Measurements from ENCODE around the gene CFL2.
"Not testable (repeated sequence)": the region's sequence is repeated elsewhere in the genome, so short reads cannot be mapped to it uniquely, and the experiment has no call there.

Gene CFL2

DNA sequence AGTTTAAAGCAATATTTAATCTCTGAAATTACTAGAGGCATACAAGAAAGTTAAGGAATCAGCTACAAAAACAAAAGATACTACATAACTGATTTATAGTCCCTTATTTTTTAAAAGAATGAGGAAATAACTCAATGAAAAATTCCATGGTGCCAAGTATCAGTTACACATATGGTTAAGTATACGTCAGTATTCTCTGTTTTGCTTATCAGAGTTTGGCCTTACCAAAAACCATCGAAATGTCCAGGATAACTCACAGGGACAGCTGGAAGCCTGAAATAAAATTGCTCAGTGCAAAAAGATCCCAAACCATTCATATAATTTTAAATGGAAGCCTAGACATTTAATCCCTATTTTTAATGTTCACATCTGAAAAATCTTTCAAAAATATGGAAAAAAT, 3.6 kb downstream of the CFL2 start:
- DNase-seq (ENCODE audit: low spot score), result no peak
- TF ChIP-seq, protein P1, sequence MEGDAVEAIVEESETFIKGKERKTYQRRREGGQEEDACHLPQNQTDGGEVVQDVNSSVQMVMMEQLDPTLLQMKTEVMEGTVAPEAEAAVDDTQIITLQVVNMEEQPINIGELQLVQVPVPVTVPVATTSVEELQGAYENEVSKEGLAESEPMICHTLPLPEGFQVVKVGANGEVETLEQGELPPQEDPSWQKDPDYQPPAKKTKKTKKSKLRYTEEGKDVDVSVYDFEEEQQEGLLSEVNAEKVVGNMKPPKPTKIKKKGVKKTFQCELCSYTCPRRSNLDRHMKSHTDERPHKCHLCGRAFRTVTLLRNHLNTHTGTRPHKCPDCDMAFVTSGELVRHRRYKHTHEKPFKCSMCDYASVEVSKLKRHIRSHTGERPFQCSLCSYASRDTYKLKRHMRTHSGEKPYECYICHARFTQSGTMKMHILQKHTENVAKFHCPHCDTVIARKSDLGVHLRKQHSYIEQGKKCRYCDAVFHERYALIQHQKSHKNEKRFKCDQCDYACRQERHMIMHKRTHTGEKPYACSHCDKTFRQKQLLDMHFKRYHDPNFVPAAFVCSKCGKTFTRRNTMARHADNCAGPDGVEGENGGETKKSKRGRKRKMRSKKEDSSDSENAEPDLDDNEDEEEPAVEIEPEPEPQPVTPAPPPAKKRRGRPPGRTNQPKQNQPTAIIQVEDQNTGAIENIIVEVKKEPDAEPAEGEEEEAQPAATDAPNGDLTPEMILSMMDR (IDR thresholded peaks at IDR 0.05; ENCODE audit: extremely low read depth, missing control alignments), result no peak

DNA sequence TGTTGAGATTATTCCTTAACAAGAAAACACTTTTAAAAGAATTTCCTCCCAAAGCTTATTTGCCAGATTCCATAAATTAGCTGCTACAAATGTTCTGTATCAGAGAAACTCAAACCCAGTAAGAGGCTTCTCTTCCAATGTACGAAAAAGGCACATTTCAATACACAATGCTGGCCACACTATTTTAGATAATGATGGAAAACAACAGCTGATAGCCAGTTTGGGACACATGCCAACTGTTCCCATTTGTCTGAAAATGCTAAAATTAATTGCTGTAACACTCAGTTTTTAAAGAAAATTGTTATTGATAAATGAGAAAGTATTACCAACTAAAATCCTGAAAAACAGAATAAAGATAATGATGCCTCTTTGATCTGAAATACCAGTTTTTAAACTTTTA, 4.4 kb downstream of the CFL2 start:
- no peak for DNase-seq (ENCODE audit: low spot score)
- TF ChIP-seq, protein P1 (IDR thresholded peaks at IDR 0.05; ENCODE audit: extremely low read depth, missing control alignments), result no peak

DNA sequence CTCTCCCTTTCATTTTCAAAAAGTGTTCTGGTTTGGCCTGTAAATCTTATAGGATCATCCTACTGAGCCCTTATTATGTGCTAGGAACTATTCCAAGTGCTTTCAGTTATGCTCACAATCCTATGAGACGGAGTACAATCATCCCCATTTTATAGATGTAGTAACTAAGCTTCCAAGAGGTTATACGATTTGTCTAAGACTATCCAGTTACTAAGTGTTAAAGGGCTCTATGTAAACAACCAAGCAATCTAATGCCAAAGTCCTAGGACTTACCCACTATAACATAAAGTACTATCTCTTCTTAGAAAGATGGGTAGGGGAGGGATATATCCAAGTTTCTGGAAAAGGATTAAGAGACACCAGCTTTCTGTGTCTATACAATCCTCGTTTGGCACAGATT, 6.7 kb downstream of the CFL2 start:
- no peak for DNase-seq (ENCODE audit: low spot score)
- TF ChIP-seq, protein P1 (IDR thresholded peaks at IDR 0.05; ENCODE audit: extremely low read depth, missing control alignments), result no peak

DNA sequence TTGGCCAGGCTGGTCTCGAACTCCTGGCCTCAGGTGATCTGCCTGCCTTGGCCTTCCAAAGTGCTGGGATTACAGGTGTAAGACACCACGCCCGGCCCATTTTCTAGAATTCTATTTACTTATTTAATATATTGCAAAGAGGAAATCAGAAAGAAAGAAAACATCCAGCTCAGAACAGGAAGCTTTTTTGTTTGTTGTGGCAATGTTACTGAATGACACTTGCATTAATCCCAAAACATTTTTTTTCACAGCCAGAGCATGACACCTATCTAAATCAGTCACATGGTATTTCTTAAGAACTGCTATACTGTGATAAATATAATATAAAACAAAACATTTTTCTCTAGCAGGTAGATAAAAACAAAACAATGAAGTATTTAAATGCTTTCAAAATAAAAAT, 12.6 kb downstream of the CFL2 start:
- TF ChIP-seq, protein P1 (IDR thresholded peaks at IDR 0.05; ENCODE audit: extremely low read depth, missing control alignments), result no peak
- DNase-seq (ENCODE audit: low spot score), result no peak

DNA sequence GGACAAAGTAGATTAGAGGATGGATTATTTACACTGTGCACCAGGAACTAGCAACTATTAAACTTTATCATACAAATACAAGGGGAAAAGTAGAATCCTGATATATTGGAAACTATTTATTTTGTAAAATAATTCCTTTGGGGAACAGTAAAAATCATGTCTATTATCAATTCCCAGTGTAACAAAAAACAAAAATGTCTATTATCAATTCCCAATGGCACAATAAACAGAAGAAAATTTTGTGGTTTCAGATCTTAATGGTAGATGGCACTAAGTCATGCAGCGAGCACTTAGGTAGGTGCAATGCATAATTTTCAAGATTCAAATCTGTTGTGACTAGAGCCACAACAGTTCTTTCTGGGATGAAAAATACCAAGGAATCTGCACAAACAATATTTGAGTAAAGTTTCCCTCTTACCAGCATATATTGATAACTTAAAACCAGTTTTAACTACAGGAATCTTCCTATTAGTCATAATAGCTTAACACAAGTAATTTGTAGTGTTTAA, 13.7 kb downstream of the CFL2 start:
- TF ChIP-seq, protein P1 (IDR thresholded peaks at IDR 0.05; ENCODE audit: extremely low read depth, missing control alignments), result no peak
- no peak for DNase-seq (ENCODE audit: low spot score)

DNA sequence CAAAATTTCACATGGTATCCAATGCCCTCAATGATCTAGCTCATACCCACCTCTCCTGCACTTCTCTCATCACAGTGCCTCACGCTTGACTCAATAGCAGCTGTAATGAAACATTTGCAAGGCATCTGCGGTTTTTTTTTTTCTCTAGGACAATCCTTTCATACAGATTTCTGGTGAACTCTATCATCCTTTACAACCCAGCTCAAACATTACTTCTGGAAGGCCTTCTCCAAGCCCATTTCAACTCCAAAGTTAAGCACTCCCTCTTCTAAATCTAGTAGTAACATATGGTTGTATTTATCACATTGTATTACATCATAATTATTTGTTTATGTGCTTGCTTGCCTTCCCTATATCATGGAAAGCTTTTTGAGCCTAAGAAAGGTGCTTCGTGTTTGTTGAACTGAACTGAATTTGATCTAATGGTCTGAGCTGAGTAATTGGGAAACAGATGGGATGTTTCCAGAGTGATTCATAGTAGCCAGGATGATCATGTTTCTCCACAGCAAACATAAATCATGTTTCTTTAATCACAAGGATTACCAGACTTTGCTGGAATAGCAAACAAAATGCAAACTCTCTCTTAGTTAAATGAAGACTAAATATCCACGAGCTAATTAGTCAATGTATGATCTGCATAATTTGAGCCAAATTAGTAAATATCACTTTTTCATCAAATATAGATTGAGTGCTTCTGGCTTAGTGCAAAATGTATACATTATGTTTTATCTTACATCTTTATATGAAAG, 14.3 kb downstream of the CFL2 start:
- no peak for DNase-seq (ENCODE audit: low spot score)
- TF ChIP-seq, protein P1 (IDR thresholded peaks at IDR 0.05; ENCODE audit: extremely low read depth, missing control alignments), result no peak

DNA sequence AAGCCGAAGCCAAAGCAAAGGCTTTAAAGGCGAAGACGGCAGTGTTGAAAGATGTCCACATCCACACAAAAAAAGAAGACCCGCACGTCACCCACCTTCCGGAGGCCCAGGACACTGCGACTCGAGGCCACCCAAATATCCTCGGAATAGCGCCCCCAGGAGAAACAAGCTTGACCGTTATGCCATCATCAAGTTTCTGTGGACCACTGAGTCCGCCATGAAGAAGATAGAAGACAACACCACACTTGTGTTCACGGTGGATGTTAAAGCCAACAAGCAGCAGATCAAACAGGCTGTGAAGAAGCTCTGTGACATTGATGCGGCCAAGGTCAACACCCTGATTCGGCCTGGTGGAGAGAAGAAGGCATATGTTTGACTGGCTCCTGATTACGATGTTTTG, 20.2 kb downstream of the CFL2 start:
- DNase-seq (ENCODE audit: low spot score), result not testable (repeated sequence)

All from GM20000 (cell line).